ENCODE results near the gene GAPDH.

DNA sequence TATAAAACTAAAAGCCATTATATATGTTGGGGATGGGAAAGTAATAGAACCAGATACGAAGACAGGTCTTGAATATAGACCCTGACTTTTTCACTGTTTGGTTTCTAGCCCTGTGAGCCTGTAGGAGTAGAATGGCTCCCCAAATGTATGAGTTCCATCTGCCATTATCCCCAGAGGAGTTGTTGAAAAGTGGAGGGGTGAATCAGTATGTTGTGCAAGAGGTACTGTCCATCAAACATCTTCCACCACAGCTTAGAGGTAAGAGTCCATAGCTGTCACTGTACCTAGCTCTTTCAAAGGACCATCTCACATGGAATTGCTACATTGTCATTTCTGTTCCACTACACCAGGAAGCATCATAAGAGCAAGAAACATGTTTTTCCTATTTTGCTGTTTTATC is 39.3 kb upstream of the GAPDH start:
- TF ChIP-seq EZH2 (IDR thresholded peaks at IDR 0.05; ENCODE audit: borderline replicate concordance, control insufficient read depth, low read depth, low read length) (no peak), POLR2A (IDR thresholded peaks at IDR 0.05; ENCODE audit: low read depth, low read length) (no peak), CHD1 (IDR thresholded peaks at IDR 0.05; ENCODE audit: low read depth, low read length) (no peak), BRCA1 (IDR thresholded peaks at IDR 0.05; ENCODE audit: low read depth, low read length) (no peak), CREB1 (IDR thresholded peaks at IDR 0.05; ENCODE audit: low read depth) (no peak), CEBPB (IDR thresholded peaks at IDR 0.05; ENCODE audit: borderline replicate concordance in 1 of 2, low read depth in 2 of 2, low read length in 2 of 2) (no peak)
- TF ChIP-seq, protein P1, sequence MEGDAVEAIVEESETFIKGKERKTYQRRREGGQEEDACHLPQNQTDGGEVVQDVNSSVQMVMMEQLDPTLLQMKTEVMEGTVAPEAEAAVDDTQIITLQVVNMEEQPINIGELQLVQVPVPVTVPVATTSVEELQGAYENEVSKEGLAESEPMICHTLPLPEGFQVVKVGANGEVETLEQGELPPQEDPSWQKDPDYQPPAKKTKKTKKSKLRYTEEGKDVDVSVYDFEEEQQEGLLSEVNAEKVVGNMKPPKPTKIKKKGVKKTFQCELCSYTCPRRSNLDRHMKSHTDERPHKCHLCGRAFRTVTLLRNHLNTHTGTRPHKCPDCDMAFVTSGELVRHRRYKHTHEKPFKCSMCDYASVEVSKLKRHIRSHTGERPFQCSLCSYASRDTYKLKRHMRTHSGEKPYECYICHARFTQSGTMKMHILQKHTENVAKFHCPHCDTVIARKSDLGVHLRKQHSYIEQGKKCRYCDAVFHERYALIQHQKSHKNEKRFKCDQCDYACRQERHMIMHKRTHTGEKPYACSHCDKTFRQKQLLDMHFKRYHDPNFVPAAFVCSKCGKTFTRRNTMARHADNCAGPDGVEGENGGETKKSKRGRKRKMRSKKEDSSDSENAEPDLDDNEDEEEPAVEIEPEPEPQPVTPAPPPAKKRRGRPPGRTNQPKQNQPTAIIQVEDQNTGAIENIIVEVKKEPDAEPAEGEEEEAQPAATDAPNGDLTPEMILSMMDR (IDR thresholded peaks at IDR 0.05 in 2 of 3, conservative IDR thresholded peaks at IDR 0.05 in 1 of 3; ENCODE audit: control insufficient read depth in 2 of 3, extremely low read depth in 1 of 3, insufficient read depth in 1 of 3, low read depth in 3 of 3, low read length in 3 of 3) = no peak
- TF ChIP-seq, protein P2, sequence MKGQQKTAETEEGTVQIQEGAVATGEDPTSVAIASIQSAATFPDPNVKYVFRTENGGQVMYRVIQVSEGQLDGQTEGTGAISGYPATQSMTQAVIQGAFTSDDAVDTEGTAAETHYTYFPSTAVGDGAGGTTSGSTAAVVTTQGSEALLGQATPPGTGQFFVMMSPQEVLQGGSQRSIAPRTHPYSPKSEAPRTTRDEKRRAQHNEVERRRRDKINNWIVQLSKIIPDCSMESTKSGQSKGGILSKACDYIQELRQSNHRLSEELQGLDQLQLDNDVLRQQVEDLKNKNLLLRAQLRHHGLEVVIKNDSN (IDR thresholded peaks at IDR 0.05; ENCODE audit: borderline replicate concordance, extremely low read length, insufficient read depth, low read depth, low read length) = no peak
- TF ChIP-seq, protein P3, sequence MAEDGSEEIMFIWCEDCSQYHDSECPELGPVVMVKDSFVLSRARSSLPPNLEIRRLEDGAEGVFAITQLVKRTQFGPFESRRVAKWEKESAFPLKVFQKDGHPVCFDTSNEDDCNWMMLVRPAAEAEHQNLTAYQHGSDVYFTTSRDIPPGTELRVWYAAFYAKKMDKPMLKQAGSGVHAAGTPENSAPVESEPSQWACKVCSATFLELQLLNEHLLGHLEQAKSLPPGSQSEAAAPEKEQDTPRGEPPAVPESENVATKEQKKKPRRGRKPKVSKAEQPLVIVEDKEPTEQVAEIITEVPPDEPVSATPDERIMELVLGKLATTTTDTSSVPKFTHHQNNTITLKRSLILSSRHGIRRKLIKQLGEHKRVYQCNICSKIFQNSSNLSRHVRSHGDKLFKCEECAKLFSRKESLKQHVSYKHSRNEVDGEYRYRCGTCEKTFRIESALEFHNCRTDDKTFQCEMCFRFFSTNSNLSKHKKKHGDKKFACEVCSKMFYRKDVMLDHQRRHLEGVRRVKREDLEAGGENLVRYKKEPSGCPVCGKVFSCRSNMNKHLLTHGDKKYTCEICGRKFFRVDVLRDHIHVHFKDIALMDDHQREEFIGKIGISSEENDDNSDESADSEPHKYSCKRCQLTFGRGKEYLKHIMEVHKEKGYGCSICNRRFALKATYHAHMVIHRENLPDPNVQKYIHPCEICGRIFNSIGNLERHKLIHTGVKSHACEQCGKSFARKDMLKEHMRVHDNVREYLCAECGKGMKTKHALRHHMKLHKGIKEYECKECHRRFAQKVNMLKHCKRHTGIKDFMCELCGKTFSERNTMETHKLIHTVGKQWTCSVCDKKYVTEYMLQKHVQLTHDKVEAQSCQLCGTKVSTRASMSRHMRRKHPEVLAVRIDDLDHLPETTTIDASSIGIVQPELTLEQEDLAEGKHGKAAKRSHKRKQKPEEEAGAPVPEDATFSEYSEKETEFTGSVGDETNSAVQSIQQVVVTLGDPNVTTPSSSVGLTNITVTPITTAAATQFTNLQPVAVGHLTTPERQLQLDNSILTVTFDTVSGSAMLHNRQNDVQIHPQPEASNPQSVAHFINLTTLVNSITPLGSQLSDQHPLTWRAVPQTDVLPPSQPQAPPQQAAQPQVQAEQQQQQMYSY (CRISPR knock-in tag; IDR thresholded peaks at IDR 0.05) = no peak
